GM21515 (cell line): ENCODE data around the gene SLC25A1.
A peak's percentile ranks its signal among the peaks of the same experiment; 100 is the strongest.

ENCODE experiments used
- ATAC-seq: cut with Tn5 transposase; IDR thresholded peaks from one replicate; pipeline ENCODE4 v1.9.1; 2021; ENCODE audit not compliant: unreplicated experiment

The SLC25A1 gene

DNA sequence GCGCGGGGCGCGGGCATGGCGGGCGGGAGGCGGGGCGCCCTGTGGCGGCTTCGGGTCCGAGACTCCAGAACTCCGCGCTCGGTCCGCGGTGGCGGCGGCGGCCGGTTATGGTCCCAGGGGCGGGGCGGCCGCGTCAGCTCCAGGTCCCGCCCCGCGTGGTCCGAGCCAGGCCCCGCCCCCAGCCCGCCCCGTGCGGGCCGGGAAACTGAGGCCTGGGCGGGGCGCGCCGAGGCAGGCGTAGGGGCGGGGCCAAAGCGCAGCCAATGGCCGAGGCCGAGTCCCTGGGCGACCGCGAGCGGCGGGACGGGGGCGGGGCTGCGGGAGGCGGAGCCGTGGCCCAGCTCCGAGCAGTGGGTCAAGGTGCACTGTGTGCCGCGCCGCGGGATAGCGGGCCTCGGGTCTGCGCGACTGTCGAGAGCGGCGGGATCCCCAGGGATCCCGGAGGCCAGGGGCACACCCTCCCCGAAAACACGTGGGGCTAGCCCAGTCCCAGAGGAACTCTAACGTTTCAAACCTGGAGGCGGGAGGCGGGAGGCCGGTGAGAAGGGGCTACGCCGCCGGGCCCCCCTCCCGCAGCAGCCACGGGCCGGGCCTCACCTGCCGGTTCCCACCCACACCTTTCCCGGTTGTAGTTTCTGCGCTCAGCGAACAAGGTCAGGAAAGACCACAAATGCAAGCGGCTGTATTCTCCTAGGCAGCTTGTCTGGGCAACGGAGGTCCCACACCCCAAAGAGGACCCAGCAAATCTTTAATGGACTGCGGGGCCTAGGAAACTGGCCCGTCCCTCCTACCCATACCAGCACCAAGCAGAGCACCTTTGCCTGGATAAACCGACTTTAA lies at the start of gene SLC25A1:
Gene SLC25A1 (minus strand): TSS at position 80 of the 840 bp plus-strand sequence. CDS start 63 bp downstream, at position 17.
- peak; percentile 61 for ATAC-seq

DNA sequence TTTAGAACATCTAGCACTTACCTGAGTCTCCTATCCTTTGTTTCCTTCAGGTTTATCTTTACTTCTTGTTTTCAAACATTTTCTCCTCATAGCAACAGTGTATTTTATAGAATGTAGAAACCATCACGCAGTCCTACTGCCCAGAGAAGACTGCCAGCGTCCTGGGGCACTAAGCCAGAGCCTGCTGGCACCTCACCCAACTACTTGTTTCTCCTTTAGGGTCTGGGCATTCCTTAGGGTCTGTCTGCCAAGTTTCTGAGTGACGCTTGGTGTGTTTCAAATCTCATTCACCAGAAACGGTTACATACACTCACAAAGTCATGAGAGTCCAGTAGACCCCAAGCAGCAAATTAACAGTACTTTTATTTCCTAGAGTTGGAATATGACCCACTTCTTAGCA lies 49.6 kb upstream of the SLC25A1 start:
- no peak for ATAC-seq

DNA sequence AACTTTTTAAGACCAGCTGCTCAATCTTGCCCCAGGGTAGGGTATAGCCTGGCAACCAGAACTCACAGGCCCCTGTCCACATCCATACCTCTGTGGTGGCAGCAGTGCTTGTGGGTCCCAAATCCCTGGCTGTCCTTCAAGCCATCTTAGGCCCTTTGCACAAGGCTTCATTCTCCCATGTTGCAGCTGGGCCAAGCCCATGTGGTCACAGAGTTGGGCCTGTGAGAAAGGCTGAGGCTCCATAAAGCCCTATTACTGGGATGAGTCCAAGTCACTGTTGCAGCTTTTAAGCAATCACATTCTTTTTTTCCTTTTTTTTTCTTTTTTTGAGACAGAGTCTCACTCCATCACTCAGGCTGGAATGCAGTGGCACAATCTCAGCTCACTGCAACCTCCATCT lies 47.9 kb upstream of the SLC25A1 start:
- no peak for ATAC-seq

DNA sequence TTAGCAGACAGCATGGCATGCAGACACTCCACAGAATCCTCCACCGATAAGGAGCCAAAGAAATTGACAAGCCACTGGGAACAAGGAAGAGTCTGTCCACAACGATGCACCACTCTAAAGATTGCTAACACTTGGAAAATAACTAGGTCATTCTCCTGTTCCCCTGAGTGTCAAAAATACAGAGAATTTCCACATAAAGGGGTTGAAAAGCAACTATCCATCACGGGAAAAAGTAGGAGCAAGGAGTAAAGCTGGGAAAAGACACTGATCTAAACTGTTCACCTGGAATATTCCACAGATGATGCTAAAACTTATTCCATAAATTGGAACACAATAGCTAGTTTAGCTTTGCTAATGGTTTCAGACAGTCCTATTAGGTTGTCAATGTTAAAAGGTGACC lies 47.0 kb upstream of the SLC25A1 start:
- no peak for ATAC-seq

DNA sequence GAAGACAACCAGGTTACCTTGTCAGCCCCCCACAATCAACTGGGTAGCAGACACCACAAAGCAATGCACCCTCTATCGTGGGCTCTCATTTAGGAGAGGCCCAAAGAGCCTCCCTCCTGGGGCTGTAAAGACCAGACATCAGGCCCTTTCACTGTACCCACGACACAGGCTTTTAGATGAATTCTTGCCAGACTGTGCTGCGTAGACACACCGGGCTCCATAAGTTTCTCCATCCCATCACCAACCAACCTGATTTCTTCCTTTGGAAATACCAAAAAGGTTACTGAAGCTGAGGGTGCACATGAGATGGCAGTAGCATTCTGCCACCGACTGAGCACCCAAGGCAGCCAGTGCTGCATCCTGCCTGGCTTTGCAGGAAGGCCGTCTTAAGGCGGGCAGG lies 46.4 kb upstream of the SLC25A1 start:
- no peak for ATAC-seq

DNA sequence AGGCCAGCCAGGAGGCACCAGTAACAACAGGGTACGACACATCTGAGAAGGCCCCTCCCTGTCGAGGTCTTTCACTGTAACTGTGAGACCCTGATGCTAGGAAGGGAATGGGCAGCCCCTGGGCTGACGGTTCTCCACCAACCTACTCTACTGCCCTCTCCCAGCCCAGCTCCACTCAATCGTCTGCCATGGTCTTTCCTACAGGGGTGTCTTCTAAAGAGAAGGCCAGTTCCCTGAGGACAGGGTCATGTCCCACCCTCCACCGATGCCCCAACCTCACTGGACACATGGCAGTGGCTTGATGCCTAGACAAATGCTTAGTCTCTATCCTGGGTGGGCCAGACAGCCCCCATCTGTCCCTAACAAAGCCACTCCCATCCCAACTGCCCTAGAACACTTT lies 46.0 kb upstream of the SLC25A1 start:
- ATAC-seq, result no peak

DNA sequence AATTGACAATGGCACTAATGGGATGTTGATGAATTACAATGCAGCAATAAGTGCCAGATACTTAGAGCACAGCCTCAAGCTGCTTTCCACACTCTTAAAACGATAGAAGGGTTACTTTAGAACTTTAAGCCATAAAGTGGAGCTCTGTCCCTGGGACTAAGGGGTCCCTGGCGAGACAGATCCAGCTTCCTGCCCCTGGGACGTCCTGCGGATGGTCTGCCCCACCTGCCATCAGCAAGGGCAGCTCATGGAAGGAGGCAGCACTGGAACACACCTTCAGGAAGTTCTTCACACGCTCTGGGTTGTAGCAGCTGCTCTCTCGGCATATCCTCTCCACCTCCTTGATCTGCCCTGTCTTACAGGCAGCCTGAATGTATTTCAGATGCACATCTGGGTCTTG lies 45.1 kb upstream of the SLC25A1 start:
- no peak for ATAC-seq

DNA sequence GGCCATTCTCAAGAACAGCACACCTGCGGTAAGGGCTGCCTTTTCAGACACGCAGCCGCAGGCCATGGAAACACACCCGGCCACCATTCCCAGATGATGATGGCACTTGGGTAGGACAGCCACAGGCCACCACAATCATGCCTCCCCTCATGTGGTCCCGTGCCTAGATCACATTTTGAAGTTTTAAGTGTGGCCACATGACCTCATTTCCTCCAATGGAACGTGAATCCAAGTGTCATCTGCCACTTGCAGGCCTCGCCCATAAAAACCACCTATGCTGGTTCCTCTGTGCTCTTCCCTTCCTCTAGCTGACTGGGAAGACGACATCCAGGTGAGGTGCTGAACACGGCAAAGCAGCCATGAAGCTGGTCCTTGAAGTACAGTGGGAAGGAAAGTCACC lies 44.6 kb upstream of the SLC25A1 start:
- no peak for ATAC-seq

DNA sequence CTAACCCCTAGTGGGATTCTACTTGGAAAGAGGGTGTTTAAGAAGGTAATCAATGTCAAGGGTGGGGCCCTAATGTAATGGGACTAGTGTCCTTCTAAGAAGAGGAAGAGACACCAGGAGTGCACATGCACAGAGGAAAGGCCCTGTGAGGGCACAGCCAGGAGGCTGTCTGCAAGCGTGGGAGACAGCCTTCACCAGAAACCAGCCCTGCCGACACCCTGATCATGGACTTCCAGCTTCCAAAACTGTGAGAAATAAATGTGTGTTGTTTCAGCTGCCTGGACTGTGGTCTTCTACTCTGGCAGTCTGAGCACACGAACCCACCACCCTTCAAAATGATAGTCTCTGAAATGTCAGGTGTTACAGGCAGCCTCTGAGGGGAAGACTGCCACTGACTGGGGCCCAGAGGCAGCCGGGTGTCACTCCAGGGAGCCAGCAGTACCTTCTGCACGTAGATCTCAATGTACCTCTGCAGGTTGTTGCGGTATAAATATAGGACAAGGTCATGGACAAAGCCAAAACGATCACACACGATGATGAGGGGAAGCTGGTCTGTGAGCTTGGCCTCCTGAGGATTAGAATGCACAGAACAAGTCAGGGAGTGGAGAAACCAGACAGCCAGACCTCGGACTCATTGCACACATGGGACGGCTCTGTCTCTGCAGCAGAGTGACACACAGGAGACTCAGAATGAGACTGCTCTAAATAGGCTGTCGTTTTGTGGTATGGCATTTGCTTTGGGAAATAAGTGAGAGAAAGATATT lies 43.9 kb upstream of the SLC25A1 start:
- ATAC-seq, result no peak

DNA sequence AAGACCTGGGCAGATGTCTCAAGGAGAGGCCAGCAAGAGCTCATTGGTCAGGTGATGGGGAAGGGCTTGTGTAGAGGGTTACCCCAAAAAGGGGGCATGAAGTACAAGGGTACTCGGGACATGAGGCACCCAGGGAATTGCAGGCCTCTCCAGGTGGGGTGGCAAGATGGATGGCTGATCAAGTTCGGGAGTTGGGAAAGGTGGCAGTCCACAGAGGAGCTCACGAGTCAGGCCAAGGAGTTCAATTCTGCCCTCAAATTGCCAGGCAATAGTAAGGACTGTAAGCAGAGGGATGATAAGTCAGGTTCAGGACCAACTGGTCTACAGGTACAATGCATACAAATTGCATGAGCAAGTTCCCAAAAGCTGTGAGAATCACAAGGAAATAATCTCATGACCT lies 42.3 kb upstream of the SLC25A1 start:
- ATAC-seq, result no peak

DNA sequence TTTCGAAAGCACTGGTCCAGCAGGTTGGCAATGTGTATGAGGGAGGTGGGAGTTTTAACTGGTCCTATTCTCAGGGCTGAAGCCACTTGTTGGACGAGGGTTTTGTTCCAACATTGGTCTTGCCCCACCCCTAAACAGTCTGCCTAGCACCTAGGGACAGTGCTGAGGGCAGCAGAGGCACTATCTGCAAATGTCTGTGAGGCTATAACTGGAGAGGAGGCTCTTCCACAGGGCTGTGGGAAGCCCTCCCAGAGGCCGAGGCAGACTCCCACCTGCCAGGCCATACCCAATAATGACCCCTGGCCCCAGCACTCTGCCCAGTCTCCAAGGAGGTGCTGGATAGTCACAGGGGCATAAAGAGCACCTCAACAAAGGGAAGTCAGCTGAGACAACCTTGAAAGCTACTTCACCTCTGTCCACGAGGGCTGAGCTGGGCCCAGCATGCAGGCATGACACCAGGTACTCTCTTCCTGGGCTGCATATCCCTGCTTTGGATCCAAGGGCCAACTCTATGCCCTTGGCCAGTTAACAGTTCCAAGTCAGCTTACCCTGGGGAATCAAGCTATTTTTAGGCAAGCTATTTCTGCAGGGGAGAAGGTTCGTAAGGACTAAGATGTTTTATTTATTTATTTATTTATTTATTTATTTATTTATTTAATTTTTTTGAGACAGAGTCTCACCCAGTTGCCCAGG lies 40.2 kb upstream of the SLC25A1 start:
- ATAC-seq, result no peak

DNA sequence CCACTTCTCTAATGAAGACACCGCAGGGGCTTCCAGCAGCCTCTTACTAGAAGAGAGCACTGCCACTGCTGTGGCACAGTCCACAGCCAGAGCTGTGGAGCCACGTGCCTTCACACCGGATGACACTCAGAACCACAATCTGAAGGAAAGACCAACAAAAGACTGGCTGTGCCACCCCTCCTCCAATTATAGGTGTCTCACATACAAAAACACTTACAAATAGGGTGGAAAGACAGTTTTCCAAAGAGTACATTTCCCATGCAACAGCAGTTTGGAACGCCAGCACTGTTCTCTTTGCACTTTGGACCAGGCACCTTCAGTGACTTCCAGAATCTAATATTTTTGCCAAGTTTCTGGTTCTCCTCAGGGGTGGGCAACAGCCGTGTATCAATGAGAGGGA lies 38.0 kb upstream of the SLC25A1 start:
- no peak for ATAC-seq

DNA sequence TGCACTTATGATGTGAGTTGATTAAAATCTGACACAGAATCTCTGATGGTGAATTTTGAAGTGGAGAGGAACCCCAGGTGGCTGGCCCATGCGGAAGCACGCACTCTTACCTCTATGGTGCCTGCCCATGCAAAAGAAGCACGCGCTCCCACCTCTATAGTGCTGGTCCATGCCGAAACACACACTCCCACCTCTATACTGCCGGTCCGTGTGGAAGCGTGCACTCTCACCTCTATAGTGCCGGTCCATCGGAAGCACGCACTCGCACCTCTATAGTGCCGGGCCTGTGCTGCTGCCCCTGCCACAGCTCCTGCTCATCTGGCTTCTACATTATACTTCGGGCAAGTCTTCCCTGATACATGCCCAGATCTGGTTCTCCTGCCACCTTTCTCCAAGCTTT lies 36.8 kb upstream of the SLC25A1 start:
- no peak for ATAC-seq

DNA sequence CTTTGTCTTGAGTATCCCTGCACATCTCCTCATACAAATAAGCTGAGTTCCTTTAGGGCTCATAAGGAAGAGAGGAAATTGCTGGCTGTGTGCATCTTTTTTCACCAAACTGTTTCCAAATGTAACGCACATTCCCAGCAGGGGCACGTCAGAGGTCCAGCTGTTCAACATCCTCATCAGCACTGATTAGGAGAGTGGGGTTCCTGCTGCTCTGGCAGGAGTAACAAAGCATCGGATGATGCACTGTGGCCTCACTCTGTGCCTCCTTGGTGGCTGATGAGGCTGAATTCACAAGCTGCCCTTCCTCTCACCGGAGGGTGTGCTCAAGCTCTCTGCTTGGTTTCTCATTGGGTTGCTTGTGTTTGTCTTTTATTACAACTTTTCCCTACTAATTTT lies 35.5 kb upstream of the SLC25A1 start:
- ATAC-seq, result no peak

DNA sequence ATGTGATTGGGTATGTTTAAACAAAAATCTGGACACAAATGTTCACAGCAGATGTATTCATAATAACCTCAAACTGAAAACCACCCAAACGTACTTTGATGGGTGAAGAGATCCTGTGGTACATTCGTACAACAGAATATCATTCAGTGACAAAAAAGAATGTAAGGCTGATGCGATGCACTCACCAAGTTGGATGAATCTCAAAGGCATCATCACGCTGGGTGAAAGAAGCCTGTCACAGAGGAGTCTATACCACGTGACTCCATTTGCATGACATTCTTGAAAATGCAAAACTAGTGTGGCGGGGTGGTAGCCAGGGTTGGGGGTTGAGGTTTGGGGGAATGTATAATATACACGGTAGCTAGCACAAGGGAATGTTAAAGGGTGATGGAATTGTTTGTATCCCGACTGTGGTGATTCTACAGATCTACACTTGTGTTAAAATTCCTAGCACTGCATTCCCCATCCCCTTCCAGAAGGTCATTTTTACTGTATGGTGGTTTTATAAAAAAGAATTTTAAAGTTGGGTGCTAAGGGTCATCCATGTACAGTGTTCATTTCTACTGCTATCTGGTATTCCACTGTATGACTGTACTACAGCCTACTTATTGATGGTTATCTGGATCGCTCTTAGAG lies 35.0 kb upstream of the SLC25A1 start:
- ATAC-seq, result no peak

DNA sequence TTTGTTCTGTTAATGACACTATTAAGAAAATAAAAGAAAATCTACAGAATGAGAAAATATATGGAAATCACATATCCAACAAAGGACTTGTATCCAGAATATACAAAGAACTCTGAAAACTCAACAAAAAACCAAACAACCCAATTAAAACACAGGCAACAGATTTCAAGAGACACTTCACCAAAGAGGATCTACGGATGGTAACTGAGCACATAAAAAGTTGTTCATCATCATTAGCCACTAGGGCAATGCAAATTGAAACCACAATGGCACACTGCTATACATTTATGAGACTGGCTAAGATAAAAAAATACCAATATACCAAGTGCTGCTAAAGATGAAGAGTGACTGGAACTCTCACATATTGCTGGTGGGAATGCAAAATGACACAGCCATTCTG lies 34.5 kb upstream of the SLC25A1 start:
- ATAC-seq, result no peak

DNA sequence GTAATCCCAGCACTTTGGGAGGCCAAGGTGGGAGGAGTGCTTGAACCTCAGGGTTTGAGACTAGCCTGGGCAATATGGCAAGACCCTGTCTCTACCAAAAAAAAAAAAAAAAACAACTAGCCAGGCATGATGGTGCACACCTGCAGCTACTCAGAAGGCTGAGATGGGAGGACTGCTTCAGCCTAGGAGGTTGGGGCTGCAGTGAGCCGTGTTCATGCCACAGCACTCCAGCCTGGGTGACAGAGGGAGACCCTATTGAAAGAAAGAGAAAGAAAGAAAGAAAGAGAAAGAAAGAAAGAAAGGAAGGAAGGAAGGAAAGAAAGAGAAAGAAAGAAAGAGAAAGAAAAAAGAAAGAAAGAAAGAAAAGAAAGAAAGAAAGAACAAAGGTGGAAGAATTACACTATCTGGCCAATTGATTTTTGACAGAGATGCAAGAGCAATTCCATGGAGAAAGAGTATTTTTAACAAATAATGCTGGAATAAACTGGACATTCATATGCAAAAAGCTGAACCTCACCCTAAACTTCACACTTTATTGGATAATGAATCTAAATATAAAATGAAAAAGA lies 33.9 kb upstream of the SLC25A1 start:
- ATAC-seq, result no peak

DNA sequence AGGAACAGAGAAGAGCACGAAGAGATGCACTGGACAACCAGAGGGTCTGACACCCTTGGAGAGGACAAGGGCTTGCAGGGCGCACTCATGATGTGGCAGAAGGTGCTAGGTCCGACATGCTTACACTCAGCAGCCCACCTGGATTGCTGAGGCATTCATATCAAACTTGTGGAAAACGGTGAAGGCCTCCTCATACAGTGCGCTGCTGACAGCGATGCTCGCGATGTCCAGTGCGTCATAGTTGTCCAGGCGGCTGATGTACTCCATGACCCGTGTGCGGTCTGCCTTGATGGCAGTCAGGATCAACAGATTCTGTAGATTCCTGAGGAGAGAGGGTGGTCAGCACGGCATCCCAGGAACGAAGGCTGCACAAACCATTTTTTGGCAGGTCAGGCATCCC lies 31.7 kb upstream of the SLC25A1 start:
- no peak for ATAC-seq

DNA sequence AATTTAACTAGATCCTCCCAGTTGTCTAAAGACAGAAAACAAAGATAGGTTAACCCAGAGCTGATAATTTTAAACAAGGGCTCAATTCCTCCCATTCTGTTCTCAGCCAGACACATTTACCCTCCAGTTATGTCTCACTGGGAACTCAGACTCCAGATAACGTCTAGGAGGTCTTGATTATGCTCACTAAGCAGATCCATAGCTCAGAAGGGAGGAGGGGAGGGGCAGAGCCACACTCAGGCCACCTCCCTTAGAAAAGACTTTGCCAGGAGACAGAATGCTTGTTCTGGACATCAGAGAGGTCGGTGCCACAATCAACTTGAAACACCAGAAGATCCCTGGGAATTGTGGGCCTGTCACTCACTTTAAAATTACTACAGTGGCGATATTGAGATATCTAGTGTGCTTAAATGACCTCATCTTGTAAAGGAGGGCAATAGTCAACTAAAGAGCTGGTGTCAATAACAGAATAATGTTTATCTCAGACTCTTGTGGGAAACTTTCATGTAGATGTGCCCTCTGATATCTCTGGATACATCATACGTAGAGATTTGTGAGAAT lies 29.8 kb upstream of the SLC25A1 start:
- ATAC-seq, result no peak

DNA sequence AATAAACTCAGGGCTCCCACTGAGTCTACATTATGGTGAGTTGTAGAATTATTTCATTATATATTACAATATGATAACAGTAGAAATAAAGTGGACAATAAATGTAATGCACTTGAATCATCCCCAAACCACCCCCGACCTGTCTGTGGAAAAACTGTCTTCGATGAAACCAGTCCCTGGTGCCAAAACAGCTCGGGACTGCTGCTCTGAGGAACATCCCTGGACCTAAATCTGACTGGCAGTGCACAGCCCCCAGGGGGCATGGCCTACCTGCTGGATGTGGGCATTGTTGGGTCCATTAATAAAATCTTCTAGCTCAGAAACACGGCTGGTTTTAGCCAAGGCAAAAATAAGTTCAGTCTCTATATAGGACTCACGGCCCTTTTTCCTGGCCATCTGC lies 29.3 kb upstream of the SLC25A1 start:
- ATAC-seq, result no peak

DNA sequence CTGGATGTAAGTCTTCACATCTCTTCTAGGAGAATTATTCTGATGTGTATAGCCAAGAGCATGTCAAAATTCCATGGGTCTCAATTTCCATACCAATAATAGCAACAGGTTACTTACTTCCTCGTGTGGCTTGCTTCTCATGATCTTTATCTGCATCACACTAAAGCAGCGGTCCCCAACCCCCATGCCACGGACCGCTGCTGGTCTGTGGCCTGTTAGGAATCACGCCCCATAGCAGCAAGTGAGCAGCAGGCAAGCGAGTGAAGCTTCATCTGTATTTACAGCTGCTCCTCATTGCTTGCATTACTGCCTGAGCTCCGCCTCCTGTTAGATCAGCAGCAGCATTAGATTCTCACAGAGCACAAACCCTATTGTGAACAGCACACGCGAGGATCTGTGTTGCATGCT lies 28.9 kb upstream of the SLC25A1 start:
- no peak for ATAC-seq
